ENCODE results near the gene TNFAIP3.

DNA sequence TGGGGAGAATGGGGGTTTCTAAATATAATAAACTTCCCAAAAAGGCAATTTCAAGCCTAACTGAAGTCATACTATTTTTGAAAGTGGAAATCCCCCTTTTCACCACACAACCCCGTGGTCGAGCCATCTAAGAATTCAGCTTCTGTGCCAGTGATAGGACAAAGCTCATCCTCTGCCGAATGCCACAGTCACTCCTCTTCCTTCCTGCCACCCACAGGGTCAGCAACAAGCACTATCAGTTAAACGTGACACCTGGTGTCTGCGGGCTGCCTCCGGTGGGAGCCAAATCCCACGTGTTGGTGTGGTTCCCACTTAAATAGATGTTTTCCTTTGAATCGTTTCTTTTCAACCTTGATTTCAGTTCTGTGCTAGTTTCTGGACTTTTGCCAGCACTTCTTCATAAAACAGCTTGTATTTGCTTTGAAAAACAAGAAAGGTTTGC, 60.7 kb downstream of the TNFAIP3 start:
- TF ChIP-seq YY1 (IDR thresholded peaks at IDR 0.05; ENCODE audit: insufficient read depth, insufficient read length) (no peak), SUZ12 (IDR thresholded peaks at IDR 0.05; ENCODE audit: extremely low read depth, insufficient read depth, insufficient read length) (no peak), ZNF274 (IDR thresholded peaks at IDR 0.05; ENCODE audit: low read depth, low read length) (no peak)

Measured in NT2/D1 (cell line).